GM12878 (cell line): ENCODE data around the gene WASF1. TPM values are rescaled to one million over a fixed set of nuclear protein-coding genes. Genes with fewer than 3 reads are reported as not detected.
A peak's percentile ranks its signal among the peaks of the same experiment; 100 is the strongest.

Experiments used
- CBFB ChIP-seq: IDR thresholded peaks from 2 replicates; pipeline ENCODE4 v1.6.1; 2016; ENCODE audit warnings: antibody characterized with exemption, low read depth
- FOS ChIP-seq: IDR thresholded peaks from 3 replicates; pipeline ENCODE4 v1.6.1; 2011; ENCODE audit warnings: borderline replicate concordance; ENCODE audit not compliant: insufficient read length; ENCODE audit errors: extremely low read depth
- FOXM1 ChIP-seq: IDR thresholded peaks from 2 replicates; pipeline ENCODE4 v1.6.1; 2012; ENCODE audit warnings: low read depth, mild to moderate bottlenecking, inconsistent platforms, low read length, moderate library complexity
- JUNB ChIP-seq: IDR thresholded peaks from 2 replicates; pipeline ENCODE4 v1.6.1; 2016; ENCODE audit warnings: antibody characterized with exemption, mild to moderate bottlenecking
- NR2F1 ChIP-seq: fragments of 450-650 bp; conservative IDR thresholded peaks from 2 replicates; pipeline ENCODE4 v1.6.1; 2017; ENCODE audit warnings: mild to moderate bottlenecking
- POLR2A ChIP-seq: IDR thresholded peaks from 2 replicates; pipeline ENCODE4 v1.6.1; 2011; ENCODE audit warnings: low read depth, mild to moderate bottlenecking, low read length
- TBL1XR1 ChIP-seq: IDR thresholded peaks from 2 replicates; pipeline ENCODE4 v1.6.1; 2012; ENCODE audit warnings: low read depth, low read length, improper control_type of control experiment
- ZBED1 ChIP-seq: IDR thresholded peaks from 2 replicates; pipeline ENCODE4 v1.6.1; 2016; ENCODE audit warnings: borderline replicate concordance
- ZNF687 ChIP-seq: fragments of 450-650 bp; IDR thresholded peaks from 2 replicates; pipeline ENCODE4 v1.6.1; 2017; ENCODE audit warnings: mild to moderate bottlenecking, moderate library complexity
- ZSCAN29 ChIP-seq: fragments of 450-650 bp; IDR thresholded peaks from 2 replicates; pipeline ENCODE4 v1.6.1; 2017; ENCODE audit warnings: mild to moderate bottlenecking, moderate library complexity
- polyA plus RNA-seq, 11 experiments: library from polyadenylated mRNA; depleted of rRNA in 4 of 11; unstranded in 6 of 11; stranded (reverse) in 5 of 11; fragments of >200 nt; fragmentation: Nextera tagmentation in 4 of 11; fragmentation: Illumina TruSeq in 1 of 11; extraction: Ambion mirVana in 4 of 11; extraction: Trizol in 1 of 11; gene quantifications; 1 replicate in 1 of 11; 2 replicates in 10 of 11; pipeline versions ENCODE4 v1.2.1 to v1.2.3, GENCODE V29; 2011 to 2016; ENCODE audit warnings: inconsistent platforms in 2 of 11, missing spikeins in 2 of 11, low read depth in 1 of 11
- total RNA-seq, 4 experiments: library from RNA; depleted of rRNA in 3 of 4; stranded (reverse); fragments of >200 nt in 3 of 4; fragmentation: Illumina TruSeq in 1 of 4; extraction: Trizol in 1 of 4; gene quantifications; 2 replicates each; pipeline versions ENCODE4 v1.2.1 to v1.2.3, GENCODE V29; 2013 to 2021
- TF ChIP-seq, protein P1 (sequence below): IDR thresholded peaks from 2 replicates; pipeline ENCODE4 v1.6.1; 2011; ENCODE audit warnings: low read depth, low read length, improper control_type of control experiment, borderline replicate concordance
- TF ChIP-seq, protein P2 (sequence below): IDR thresholded peaks from 2 replicates; pipeline ENCODE4 v1.6.1; 2012; ENCODE audit warnings: improper control_type of control experiment, low read depth, low read length; ENCODE audit not compliant: insufficient replicate concordance
- TF ChIP-seq, protein P3 (sequence below): IDR thresholded peaks from 2 replicates; pipeline ENCODE4 v1.6.1; 2012; ENCODE audit warnings: low read depth, low read length, improper control_type of control experiment
- TF ChIP-seq, protein P4 (sequence below): IDR thresholded peaks from 2 replicates; pipeline ENCODE4 v1.6.1; 2012; ENCODE audit warnings: mild to moderate bottlenecking, low read depth, low read length

WASF1 gene
- total and polyA plus RNA-seq, 10 of the 15 experiments (the other 5 are each of a cell fraction or from before 2014, with no cell fraction given), result 1.3 to 10.2 (median 4.5) TPM

DNA sequence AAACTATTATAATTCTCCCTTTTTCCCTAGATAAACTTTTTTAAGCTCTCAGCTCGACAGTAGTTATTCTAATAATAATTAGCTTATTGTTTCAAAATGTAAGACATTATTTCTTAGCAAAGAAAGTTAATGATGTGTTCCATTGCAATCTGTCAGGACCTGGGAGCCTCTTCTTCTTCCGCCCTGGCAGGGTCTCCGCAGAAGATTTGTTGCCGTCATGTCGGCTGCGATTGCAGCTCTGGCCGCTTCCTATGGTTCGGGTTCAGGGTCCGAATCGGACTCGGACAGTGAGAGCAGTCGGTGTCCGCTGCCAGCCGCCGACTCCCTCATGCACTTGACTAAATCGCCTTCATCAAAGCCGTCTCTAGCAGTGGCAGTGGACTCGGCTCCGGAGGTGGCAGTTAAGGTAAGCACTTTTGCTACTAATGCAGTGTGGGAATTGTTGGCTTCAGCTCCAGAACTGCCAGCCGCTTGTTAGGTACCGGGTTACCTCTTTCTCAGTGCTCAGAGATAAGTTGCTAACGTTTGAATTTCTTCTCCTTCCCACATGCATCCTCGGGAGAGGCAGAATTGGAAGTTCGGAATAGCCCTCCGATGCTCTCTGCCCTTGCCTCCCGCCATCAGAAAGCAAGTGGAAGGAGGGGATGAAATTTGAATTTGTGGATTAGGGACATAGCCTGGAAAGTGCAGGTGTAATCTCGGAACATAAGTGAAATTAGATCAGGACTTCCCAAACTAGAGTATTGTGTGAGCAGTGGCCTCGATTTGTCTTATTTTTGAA is 948 bp upstream of the WASF1 start, which contains the start of gene CDC40 (continued):
- TF ChIP-seq ZNF687 (peak; percentile 94), FOS (no peak), TBL1XR1 (0 out of 2 replicates have a peak, but pooled peaks have one; percentile 32), NR2F1 (peak; percentile 68), ZSCAN29 (no peak), ZBED1 (no peak), CBFB (no peak; the same call in 1 of the 2 replicates), FOXM1 (no peak), POLR2A (peak; percentile 90), JUNB (no peak)
- TF ChIP-seq, protein P1, sequence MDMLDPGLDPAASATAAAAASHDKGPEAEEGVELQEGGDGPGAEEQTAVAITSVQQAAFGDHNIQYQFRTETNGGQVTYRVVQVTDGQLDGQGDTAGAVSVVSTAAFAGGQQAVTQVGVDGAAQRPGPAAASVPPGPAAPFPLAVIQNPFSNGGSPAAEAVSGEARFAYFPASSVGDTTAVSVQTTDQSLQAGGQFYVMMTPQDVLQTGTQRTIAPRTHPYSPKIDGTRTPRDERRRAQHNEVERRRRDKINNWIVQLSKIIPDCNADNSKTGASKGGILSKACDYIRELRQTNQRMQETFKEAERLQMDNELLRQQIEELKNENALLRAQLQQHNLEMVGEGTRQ, result no peak
- TF ChIP-seq, protein P2, sequence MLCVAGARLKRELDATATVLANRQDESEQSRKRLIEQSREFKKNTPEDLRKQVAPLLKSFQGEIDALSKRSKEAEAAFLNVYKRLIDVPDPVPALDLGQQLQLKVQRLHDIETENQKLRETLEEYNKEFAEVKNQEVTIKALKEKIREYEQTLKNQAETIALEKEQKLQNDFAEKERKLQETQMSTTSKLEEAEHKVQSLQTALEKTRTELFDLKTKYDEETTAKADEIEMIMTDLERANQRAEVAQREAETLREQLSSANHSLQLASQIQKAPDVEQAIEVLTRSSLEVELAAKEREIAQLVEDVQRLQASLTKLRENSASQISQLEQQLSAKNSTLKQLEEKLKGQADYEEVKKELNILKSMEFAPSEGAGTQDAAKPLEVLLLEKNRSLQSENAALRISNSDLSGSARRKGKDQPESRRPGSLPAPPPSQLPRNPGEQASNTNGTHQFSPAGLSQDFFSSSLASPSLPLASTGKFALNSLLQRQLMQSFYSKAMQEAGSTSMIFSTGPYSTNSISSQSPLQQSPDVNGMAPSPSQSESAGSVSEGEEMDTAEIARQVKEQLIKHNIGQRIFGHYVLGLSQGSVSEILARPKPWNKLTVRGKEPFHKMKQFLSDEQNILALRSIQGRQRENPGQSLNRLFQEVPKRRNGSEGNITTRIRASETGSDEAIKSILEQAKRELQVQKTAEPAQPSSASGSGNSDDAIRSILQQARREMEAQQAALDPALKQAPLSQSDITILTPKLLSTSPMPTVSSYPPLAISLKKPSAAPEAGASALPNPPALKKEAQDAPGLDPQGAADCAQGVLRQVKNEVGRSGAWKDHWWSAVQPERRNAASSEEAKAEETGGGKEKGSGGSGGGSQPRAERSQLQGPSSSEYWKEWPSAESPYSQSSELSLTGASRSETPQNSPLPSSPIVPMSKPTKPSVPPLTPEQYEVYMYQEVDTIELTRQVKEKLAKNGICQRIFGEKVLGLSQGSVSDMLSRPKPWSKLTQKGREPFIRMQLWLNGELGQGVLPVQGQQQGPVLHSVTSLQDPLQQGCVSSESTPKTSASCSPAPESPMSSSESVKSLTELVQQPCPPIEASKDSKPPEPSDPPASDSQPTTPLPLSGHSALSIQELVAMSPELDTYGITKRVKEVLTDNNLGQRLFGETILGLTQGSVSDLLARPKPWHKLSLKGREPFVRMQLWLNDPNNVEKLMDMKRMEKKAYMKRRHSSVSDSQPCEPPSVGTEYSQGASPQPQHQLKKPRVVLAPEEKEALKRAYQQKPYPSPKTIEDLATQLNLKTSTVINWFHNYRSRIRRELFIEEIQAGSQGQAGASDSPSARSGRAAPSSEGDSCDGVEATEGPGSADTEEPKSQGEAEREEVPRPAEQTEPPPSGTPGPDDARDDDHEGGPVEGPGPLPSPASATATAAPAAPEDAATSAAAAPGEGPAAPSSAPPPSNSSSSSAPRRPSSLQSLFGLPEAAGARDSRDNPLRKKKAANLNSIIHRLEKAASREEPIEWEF, result no peak
- TF ChIP-seq, protein P3, sequence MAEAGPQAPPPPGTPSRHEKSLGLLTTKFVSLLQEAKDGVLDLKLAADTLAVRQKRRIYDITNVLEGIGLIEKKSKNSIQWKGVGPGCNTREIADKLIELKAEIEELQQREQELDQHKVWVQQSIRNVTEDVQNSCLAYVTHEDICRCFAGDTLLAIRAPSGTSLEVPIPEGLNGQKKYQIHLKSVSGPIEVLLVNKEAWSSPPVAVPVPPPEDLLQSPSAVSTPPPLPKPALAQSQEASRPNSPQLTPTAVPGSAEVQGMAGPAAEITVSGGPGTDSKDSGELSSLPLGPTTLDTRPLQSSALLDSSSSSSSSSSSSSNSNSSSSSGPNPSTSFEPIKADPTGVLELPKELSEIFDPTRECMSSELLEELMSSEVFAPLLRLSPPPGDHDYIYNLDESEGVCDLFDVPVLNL, result no peak
- TF ChIP-seq, protein P4, sequence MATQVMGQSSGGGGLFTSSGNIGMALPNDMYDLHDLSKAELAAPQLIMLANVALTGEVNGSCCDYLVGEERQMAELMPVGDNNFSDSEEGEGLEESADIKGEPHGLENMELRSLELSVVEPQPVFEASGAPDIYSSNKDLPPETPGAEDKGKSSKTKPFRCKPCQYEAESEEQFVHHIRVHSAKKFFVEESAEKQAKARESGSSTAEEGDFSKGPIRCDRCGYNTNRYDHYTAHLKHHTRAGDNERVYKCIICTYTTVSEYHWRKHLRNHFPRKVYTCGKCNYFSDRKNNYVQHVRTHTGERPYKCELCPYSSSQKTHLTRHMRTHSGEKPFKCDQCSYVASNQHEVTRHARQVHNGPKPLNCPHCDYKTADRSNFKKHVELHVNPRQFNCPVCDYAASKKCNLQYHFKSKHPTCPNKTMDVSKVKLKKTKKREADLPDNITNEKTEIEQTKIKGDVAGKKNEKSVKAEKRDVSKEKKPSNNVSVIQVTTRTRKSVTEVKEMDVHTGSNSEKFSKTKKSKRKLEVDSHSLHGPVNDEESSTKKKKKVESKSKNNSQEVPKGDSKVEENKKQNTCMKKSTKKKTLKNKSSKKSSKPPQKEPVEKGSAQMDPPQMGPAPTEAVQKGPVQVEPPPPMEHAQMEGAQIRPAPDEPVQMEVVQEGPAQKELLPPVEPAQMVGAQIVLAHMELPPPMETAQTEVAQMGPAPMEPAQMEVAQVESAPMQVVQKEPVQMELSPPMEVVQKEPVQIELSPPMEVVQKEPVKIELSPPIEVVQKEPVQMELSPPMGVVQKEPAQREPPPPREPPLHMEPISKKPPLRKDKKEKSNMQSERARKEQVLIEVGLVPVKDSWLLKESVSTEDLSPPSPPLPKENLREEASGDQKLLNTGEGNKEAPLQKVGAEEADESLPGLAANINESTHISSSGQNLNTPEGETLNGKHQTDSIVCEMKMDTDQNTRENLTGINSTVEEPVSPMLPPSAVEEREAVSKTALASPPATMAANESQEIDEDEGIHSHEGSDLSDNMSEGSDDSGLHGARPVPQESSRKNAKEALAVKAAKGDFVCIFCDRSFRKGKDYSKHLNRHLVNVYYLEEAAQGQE, result no peak
